Mesodermal cell (in vitro differentiated cells): ENCODE results near the gene ULK2.
"Not testable (repeated sequence)": the region's sequence is repeated elsewhere in the genome, so short reads cannot be mapped to it uniquely, and the experiment has no call there.

Experiments used
- H3K27ac ChIP-seq: 2 replicates; pipeline ENCODE4 v1.7.0; 2013; ENCODE audit warnings: mild to moderate bottlenecking, low read depth, low read length, moderate library complexity; ENCODE audit not compliant: severe bottlenecking
- H3K36me3 ChIP-seq: 2 replicates; pipeline ENCODE4 v1.7.1; 2013; ENCODE audit warnings: mild to moderate bottlenecking, low read length, moderate library complexity; ENCODE audit not compliant: control insufficient read depth, insufficient read depth
- H3K4me1 ChIP-seq: one replicate; pipeline ENCODE4 v1.7.1; 2013; ENCODE audit warnings: mild to moderate bottlenecking, low read length; ENCODE audit not compliant: insufficient read depth, control insufficient read depth, poor library complexity, severe bottlenecking
- H3K4me3 ChIP-seq: 2 replicates; pipeline ENCODE4 v1.7.0; 2013; ENCODE audit warnings: low read length, control low read depth, mild to moderate bottlenecking; ENCODE audit not compliant: insufficient read depth, poor library complexity, severe bottlenecking; ENCODE audit errors: extremely low read depth
- H3K9me3 ChIP-seq: 2 replicates; pipeline ENCODE4 v1.7.1; 2013; ENCODE audit warnings: mild to moderate bottlenecking, low read length, moderate library complexity; ENCODE audit not compliant: control insufficient read depth
- WGBS, 2 experiments: methylation state at CpG; one replicate each; pipeline ENCODE4 v1.1.5; 2013; ENCODE audit warnings: missing lambda C conversion rate in 2 of 2; ENCODE audit not compliant: insufficient coverage in 2 of 2; 5-methylcytosine and 5-hydroxymethylcytosine counted together

The ULK2 gene

GRCh38 chr17:19768046-19768782, 99.5 kb downstream of the ULK2 start:
- 73 to 74% methylated on average over 5 to 6 of the region's 10 CpGs for WGBS, 2 experiments

GRCh38 chr17:19766421-19767270, 101.1 kb downstream of the ULK2 start:
- H3K4me1 ChIP-seq: no peaks in the 10 kb centered on the region
- H3K4me3 ChIP-seq: no peak overlapping the region
- no peaks in the 10 kb centered on the region for H3K9me3 ChIP-seq
- whole genome bisulfite sequencing, 2 experiments: 20 to 40% methylated on average over 7 to 12 of the region's 12 CpGs
- H3K27ac ChIP-seq: no peak overlapping the region
- H3K36me3 ChIP-seq: no peaks in the 10 kb centered on the region

More at GRCh38 chr17:19768046-19768782, 99.5 kb downstream of the ULK2 start:
- no peak overlapping the region for H3K27ac ChIP-seq
- no peaks in the 10 kb centered on the region for H3K36me3 ChIP-seq
- no peaks in the 10 kb centered on the region for H3K4me1 ChIP-seq
- no peaks in the 10 kb centered on the region for H3K9me3 ChIP-seq
- no peak overlapping the region for H3K4me3 ChIP-seq

GRCh38 chr17:19766016-19766415, 101.7 kb downstream of the ULK2 start:
- Histone ChIP-seq H3K36me3 (no peaks in the 10 kb centered on the region), H3K9me3 (no peaks in the 10 kb centered on the region), H3K27ac (no peak overlapping the region), H3K4me1 (no peaks in the 10 kb centered on the region), H3K4me3 (no peak overlapping the region)
- 82 to 92% methylated on average over 4 to 6 of the region's 7 CpGs for WGBS, 2 experiments

GRCh38 chr17:19763991-19764390, 103.7 kb downstream of the ULK2 start:
- H3K27ac ChIP-seq, H3K4me1 ChIP-seq, H3K36me3 ChIP-seq, H3K4me3 ChIP-seq, H3K9me3 ChIP-seq: not testable (repeated sequence)
- 94% methylated on average over 2 of the region's 6 CpGs; no CpG with 5 or more reads in 1 of the 2 experiments for WGBS, 2 experiments

GRCh38 chr17:19763416-19763815, 104.3 kb downstream of the ULK2 start:
- no peaks in the 10 kb centered on the region for H3K4me1 ChIP-seq
- no peak overlapping the region for H3K27ac ChIP-seq
- H3K4me3 ChIP-seq: no peak overlapping the region
- no peaks in the 10 kb centered on the region for H3K36me3 ChIP-seq
- no peaks in the 10 kb centered on the region for H3K9me3 ChIP-seq
- 89 to 100% methylated on average over 2 of the region's 2 CpGs for WGBS, 2 experiments

- no peaks in the 10 kb centered on the region for H3K9me3 ChIP-seq
- H3K27ac ChIP-seq: no peak overlapping the region
- no peaks in the 10 kb centered on the region for H3K36me3 ChIP-seq
- H3K4me1 ChIP-seq: no peaks in the 10 kb centered on the region
- 25 to 26% methylated on average over 15 of the region's 15 CpGs for WGBS, 2 experiments
- H3K4me3 ChIP-seq: no peak overlapping the region
Measured at GRCh38 chr17:19762515-19762961, 105.2 kb downstream of the ULK2 start.

GRCh38 chr17:19760746-19761145, 107.0 kb downstream of the ULK2 start:
- Histone ChIP-seq H3K4me3 (no peak overlapping the region), H3K36me3 (no peaks in the 10 kb centered on the region), H3K4me1 (no peaks in the 10 kb centered on the region), H3K27ac (no peak overlapping the region), H3K9me3 (no peaks in the 10 kb centered on the region)
- 88 to 91% methylated on average over 8 to 9 of the region's 9 CpGs for WGBS, 2 experiments

- no peak overlapping the region for H3K4me3 ChIP-seq
Measured at GRCh38 chr17:19759568-19760549, 107.9 kb downstream of the ULK2 start.

GRCh38 chr17:19757536-19758180, 110.1 kb downstream of the ULK2 start:
- Histone ChIP-seq H3K4me3 (no peak overlapping the region), H3K27ac (no peak overlapping the region), H3K9me3 (no peaks in the 10 kb centered on the region), H3K4me1 (no peaks in the 10 kb centered on the region), H3K36me3 (no peaks in the 10 kb centered on the region)
- WGBS, 2 experiments: 80 to 82% methylated on average over 5 to 6 of the region's 12 CpGs

More at GRCh38 chr17:19759568-19760549, 107.9 kb downstream of the ULK2 start:
- H3K4me1 ChIP-seq: no peaks in the 10 kb centered on the region
- H3K27ac ChIP-seq: no peak overlapping the region
- no peaks in the 10 kb centered on the region for H3K9me3 ChIP-seq
- no peaks in the 10 kb centered on the region for H3K36me3 ChIP-seq
- 81 to 86% methylated on average over 17 to 21 of the region's 24 CpGs for WGBS, 2 experiments

- H3K27ac ChIP-seq: no peak overlapping the region
- H3K9me3 ChIP-seq: no peaks in the 10 kb centered on the region
- H3K4me3 ChIP-seq: no peak overlapping the region
- 91 to 92% methylated on average over 10 of the region's 10 CpGs for WGBS, 2 experiments
- H3K4me1 ChIP-seq: no peaks in the 10 kb centered on the region
- H3K36me3 ChIP-seq: no peaks in the 10 kb centered on the region
Measured at GRCh38 chr17:19756546-19756945, 111.2 kb downstream of the ULK2 start.
